Ramos (cell line): Measurements from ENCODE around the gene ATG2B.

ENCODE experiments used
- in situ Hi-C: fragments of 300-500 bp; cut with MboI; formaldehyde crosslinking; loops from one replicate; pipeline ENCODE4 v1.14.3; 2022; ENCODE audit warnings: low sequenced_read_pairs; ENCODE audit not compliant: unreplicated experiment

The ATG2B gene

DNA sequence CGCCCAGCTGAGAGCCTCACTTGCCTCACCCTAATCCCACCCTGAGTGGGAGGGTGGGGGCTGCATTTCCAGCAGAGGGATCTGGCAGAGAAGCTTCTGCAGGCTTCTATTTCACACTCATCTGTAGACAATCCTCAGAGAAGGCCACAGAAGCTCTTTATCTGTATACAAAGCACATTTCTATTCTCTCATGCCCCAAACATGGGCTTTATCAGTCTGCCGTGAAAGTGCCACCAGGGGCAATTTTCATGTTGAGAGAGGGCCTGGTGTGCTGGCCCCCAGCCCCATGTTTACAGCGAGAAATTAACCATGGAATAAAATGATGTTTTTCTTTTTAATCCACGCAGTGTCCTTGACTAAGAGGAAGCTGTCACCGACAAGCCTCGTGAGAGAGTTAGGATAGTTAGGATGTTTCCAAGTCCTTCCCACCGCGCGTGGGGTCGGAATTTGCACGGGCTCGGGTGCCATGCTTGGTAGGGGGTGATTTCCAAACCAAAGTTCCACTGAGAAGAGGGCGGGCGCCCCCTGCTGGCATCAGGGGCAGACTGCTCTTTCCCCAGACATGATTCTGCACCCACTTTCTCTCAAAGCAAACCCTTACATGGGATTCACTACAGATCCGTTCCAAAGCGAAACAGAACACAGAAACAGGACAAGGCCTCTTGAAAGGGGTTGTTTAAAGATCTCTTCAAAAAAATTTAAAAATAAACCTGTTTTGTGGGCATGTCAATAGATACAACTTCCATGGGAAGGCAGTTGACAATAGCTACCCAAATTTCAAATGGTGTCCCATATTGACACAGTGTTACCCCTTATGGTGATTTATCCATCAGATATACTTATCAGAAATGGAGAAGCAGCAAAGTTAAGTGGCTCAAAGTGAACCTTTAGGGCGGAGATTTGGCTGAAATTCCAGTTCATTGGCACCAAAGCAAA is 87.7 kb downstream of the ATG2B start:
- in situ Hi-C loops: loop anchor here (10.0 kb wide), 1 partner anchor 711 kb away; no protein-coding TSS in a partner anchor

DNA sequence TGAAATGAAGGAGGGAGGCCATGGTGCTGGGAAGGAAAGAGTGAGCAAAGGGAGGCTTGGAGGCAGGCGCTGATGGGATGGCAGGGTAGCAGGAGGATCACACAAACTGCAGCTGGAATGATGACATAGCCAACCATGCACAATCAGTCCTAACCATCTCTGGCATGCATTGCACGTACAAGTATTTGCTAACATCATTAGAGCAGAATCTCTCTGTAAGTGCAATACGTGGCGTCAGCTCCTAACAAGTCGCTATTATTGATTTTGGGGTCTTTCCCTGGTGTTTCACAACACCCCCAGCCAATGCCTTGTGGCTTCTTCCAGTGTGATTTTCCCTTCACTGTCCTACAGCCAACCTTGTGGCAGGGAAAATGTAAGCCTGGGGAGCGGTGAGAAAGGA is 88.6 kb downstream of the ATG2B start:
- in situ Hi-C loops: loop anchor here (10.0 kb wide), 1 partner anchor 710 kb away; no protein-coding TSS in a partner anchor

DNA sequence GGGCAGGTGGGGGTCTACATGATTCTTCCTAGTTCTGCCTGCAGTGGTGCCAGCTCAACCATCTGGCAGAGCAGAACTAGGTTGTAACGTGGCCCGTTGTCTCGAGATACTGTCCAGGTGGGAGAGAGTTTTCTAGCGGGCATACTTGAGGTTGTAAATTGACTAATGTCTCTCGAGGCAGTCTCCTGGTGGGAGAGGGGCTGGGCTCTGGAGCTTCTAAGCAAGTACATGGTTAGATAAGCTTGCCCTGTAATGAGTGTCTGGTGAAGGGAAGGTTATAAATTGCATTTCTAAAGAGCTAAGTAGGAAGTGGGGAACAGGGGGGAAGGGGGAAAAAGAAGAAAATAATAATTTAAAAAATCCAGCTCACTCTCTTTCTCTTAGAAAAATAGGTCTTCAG is 89.0 kb downstream of the ATG2B start:
- in situ Hi-C loops: loop anchor here (10.0 kb wide), 1 partner anchor 709 kb away; no protein-coding TSS in a partner anchor

DNA sequence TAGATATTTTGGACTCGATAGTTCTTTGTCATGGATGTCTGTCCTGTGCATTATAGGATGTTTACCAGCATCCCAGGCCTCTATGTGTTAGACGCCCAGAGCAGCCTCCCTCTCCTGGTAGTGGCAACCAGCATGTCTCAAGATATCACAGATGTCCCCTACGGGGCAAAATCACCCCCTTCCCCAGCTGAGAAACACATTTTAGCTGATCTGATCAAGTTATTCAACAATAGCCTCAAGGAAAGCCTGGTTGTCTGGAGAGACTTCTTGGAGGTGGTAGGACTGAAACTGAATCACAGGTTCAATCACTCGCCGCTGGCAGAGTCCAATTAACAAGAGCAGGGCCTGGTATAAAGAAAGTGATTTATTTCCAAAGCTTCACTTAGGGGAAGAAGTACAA is 89.5 kb downstream of the ATG2B start:
- in situ Hi-C loops: loop anchor here (10.0 kb wide), 1 partner anchor 709 kb away; no protein-coding TSS in a partner anchor

DNA sequence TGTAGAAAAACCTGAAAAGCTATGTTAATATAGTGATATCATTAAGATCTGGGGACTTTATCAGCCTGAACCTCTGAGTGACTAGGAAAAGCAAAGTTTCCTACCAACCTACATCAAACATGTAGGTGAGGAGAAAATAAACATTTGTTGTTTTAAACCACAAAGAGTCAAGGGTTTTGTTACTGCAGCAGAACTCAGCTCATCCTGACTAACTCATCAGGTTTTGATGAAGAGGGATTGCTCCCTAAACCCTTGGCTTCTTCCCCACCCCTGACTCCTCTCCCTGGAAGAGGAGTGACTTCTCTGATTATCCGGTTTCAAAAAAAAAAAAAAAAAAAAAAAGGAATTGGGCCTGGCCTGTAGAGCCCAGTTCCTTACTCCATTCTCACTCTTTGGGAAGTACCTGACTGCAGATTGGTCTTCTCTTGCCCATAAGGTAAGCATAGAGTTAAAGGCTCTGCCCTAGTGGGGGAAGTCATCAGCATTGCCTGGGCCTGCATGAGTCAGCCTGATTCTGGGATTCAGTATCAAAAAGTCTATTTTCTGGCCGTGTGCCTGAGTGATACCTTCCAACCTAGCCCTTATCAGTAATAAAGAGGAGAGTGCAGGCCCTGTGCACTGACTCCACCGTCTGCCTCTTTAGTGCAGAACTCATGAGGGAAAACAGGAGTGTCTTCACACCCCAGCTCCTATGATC is 90.2 kb downstream of the ATG2B start:
- in situ Hi-C loops: loop anchor here (10.0 kb wide), 1 partner anchor 708 kb away; no protein-coding TSS in a partner anchor

DNA sequence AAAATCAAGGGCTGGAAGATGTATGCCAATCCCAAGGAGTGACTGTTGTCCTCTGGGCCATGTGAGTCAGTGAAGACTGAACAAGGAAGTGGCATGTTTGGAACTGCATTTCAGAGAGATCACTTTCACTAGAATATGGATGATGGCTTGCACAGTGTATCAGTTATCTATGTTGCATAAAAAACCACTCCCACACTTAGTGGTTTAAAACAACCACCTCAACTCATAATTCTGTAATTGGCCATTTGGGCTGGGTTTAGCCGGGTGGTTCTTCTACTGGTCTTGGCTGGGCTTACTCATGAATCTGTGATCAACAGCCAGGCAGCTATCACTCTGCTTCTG is 91.7 kb downstream of the ATG2B start:
- in situ Hi-C loops: loop anchor here (10.0 kb wide), 1 partner anchor 707 kb away; no protein-coding TSS in a partner anchor

DNA sequence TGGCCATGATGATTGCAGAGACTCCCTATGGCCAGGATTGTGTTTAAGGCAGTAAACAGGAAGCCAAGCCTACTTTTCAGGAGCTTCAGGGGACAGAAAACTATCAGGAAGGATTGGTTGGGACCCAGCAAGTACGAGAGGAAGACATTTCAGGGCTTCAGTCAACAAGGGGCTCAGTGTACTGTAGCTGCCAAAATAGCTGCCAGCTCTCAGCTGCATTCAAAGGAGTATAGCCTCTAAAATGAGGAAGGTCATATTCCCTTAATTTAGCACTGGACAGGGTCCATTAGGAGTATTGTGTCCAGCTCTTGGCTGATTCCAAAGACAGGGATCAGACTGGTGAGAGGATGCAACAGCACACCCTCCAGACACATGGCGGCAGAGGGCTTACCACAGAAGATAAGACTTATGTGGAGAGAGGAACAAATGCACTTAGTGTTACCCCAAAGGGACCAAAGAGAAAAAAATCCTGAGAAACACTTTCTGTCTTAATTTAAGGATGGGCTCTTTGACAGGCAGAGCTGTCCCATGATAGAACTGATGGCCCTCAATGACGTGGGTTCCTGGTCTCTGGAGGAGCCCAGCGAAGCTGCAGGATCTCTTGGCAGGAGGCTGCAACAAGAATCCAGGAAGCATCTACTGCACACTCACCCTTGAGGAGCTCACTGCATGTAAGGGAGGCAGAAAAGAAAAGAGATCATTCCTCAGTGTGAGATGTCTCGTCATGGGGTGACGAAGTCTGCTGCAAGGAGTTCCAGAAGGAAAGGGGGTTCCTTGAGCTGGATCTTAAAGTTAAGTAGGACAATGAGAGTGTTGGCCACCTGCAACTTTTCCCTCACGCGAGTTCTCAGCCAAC is 92.3 kb downstream of the ATG2B start:
- in situ Hi-C loops: loop anchor here (10.0 kb wide), 1 partner anchor 706 kb away; no protein-coding TSS in a partner anchor

DNA sequence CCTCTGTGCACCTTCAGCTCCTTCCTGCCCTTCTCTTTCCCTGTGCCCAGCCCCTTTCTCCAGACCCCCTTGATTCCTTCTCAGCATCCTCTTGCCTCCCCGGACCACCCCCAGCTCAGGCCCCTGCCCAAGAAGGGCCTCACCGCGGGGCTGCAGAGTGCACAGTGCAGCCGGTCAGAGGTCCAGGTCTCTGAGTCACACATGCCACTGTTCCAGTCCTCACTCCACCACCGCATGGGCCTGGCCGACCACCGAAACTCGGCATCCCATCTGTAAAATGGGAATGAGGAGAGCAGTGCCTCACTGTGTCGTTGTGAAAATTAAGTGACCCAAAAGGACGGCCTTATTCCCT is 93.8 kb downstream of the ATG2B start:
- in situ Hi-C loops: loop anchor here (10.0 kb wide), 1 partner anchor 165 kb away; no protein-coding TSS in a partner anchor

DNA sequence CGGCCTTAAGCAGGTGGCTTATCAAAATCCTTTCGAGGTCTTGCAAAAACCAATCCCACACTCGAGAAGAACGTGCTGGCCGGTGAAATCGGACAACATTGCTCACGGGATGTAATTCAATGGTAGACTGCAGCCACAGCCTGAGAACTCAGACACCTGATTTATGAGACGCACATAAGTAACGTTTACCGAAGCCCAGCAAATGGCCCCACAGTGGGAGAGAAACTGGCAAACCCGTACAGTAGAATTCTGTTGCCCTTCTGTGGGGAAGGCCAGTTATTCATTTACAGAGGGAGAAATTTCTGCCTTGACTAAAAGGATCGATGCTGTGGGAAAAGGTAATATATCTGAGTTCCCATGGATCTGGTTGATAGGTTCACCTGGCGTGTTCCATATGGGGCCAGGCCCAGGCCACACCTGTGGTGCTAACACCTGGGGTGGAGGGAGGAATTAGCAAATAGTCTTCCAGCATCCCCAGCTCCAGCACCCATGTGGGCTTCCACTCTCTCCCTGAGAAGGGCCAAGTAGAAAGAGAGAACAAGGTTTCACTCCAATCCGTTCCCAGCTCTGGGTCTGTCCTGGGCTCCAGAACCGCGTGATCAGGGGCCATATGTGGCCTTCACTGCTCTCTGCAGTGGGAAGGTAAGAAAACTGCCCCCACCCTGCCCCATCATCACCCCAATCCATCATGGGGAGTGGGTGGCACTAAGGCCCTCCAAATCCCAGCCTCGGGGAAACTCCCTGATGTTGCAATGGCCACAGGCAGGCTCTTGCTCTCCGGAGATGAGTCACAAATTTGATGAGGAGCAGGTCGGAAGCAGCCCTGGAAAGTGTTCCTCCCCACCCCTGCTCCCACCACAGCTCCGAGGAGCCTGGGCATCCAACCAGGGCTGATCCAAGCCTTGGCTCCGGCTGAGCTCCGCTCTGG is 94.4 kb downstream of the ATG2B start:
- in situ Hi-C loops: loop anchor here (10.0 kb wide), 1 partner anchor 164 kb away; no protein-coding TSS in a partner anchor

DNA sequence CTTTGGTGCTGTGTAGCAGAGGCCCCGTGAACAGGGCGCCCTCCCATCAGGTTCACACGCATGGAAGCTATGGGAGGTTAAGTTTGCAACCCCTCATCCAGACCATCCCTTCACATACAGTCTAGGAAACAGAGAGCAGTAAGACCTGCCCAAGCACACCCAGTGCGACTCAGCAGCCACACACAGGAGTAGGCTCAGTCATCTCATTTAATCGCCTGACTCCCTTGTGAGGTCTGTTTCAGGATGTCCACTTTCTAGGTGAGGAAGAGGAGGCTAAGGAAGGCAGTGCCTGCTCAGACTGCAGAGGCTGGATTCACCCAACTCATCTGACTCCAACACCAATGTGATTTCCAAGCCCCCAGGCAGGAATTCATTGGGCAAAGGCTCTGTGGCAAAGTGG is 95.2 kb downstream of the ATG2B start:
- in situ Hi-C loops: loop anchor here (10.0 kb wide), 1 partner anchor 163 kb away; no protein-coding TSS in a partner anchor

DNA sequence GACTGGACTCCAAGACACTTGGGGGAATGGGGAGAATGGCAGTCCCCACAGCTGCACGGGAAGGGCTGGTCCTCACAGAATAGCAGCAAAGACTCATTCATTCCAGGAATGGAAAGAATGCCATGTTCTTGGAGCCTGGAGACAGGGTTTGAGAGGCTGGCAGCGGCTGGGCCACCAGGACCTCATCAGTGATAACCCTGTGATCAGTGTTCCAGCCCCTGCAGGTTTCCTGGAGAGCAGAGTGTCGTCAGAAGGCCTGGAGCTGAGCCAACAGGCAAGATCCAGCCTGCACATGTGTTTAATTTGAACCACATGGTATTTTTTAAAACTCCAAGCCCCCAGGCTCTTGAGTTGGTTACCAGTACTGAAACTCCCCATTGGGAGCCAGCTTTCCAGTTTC is 95.8 kb downstream of the ATG2B start:
- in situ Hi-C loops: loop anchor here (10.0 kb wide), 1 partner anchor 163 kb away; no protein-coding TSS in a partner anchor

DNA sequence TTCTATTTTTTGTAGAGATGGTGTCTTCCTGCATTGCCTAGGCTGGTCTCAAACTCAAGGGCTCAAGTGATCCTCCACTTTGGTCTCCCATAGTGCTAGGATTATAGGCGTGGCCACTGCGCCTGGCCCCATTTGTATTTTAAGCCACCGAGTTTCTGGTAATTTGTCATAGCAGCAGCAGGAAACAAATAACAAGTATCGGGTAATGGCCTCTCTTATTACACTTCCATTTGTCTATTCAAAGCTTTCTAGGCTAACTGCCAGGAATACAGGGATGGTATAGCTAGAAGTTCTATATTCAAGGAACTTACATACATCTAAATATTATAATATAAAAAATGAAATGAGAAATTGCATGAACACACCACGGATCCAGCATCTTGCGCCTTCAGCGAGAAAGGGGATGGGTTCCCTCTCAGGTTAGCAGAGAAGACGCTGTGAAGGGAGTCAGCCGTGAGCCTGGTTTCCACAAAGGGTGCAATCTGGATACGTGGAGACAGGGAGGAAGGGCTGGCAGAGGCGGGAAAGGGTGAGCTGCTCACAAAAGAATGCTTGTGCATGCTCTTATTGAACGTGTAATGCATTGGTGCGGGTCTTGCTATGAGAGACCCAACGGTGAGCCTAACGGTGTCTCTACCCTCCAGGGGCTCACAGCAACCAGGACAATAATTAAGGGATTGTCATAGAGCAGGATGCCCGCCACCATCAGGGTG is 97.6 kb downstream of the ATG2B start:
- in situ Hi-C loops: loop anchor here (10.0 kb wide), 1 partner anchor 161 kb away; no protein-coding TSS in a partner anchor

DNA sequence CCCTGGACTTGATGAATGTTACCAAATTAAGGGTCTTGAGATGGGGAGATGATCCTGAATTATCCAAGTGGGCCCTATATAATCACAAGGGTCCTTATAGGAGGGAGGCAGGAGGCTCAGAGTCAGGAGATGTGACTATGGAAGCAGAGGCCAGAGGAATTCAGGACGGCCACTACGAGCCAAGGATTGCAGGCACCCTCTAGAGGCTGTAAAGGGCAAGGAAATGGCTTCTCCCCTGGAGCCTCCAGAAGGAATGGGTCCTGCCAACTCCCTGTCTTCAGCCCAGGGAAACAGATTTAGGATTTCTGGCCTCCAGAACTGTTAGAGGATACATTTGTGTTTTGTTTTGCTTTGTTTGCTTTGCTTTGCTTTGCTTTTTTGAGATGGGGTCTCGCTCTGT is 98.3 kb downstream of the ATG2B start:
- in situ Hi-C loops: loop anchor here (10.0 kb wide), 1 partner anchor 160 kb away; no protein-coding TSS in a partner anchor

DNA sequence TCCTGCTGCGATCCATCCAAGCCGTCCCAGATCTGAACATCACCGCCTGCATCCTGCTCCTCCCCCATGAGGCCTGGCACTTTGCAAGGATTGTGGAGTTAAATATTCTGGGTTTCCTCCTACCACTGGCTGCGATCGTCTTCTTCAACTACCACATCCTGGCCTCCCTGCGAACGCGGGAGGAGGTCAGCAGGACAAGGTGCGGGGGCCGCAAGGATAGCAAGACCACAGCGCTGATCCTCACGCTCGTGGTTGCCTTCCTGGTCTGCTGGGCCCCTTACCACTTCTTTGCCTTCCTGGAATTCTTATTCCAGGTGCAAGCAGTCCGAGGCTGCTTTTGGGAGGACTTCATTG is 99.0 kb downstream of the ATG2B start:
- in situ Hi-C loops: loop anchor here (10.0 kb wide), 1 partner anchor 159 kb away; no protein-coding TSS in a partner anchor

DNA sequence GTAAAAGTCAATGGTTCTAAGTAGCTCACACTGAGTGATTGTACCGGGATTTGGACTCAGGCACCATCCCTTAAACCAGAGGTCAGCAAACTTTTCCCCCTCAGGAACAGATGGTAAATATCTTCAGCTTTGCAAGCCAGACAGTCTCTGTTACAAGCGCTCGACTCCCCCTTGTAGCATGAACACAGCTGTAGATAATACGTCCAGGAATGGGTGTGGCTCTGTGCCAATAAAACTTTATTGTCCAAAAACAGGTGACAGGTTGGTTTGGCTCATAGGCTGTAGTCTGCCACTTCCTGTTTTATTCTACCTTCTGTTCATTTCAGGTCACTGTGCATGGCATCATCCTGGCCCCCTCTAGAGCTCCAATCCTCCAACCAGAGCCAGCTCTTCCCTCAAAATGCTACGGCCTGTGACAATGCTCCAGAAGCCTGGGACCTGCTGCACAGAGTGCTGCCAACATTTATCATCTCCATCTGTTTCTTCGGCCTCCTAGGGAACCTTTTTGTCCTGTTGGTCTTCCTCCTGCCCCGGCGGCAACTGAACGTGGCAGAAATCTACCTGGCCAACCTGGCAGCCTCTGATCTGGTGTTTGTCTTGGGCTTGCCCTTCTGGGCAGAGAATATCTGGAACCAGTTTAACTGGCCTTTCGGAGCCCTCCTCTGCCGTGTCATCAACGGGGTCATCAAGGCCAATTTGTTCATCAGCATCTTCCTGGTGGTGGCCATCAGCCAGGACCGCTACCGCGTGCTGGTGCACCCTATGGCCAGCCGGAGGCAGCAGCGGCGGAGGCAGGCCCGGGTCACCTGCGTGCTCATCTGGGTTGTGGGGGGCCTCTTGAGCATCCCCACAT is 99.6 kb downstream of the ATG2B start:
- in situ Hi-C loops: loop anchor here (10.0 kb wide), 1 partner anchor 159 kb away; no protein-coding TSS in a partner anchor

DNA sequence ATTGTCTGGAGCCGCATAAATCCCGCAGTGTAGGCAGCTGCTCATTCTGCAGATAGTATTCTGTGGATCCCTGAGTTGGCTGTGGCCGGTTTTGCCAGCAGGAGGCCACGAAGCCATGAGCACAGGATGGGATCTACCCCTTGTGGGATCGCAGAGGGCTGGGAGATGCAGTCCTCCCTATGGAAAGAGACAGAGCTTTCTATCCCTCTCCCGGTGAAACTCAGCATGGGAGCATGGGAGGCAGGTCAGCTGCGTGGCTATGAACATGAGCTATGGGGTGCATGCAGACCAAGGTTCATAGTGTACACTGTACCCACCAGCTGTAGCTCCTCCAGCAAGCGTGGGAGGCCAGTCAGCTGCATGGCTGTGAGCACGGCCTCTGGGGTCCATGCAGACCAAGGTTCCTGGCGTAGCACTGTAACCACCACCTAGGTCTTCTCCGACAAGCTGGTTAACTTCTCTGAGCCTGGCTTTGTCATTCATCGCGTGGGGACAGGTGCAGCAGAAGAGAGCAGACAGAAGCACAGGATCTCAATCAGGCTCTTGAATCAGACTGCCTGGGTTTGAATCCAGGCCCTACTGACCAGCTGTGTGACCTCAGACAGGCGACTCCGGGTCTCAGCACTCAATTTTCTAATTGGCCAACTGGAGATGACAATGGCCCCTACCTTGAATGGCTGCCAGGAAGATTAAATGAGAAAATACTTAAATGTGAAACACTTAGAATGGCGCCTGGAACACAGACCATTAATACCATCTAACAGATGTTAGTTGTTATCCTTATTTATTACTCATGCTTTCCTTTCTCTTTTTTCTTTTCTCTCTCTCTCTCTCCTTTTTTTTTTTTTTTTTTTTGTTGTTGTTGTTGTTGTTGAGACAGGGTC is 101.1 kb downstream of the ATG2B start:
- in situ Hi-C loops: loop anchor here (10.0 kb wide), 1 partner anchor 157 kb away; no protein-coding TSS in a partner anchor
